ENCODE data around the gene LYST.
"Not testable (repeated sequence)": the region's sequence is repeated elsewhere in the genome, so short reads cannot be mapped to it uniquely, and the experiment has no call there.

Gene LYST

DNA sequence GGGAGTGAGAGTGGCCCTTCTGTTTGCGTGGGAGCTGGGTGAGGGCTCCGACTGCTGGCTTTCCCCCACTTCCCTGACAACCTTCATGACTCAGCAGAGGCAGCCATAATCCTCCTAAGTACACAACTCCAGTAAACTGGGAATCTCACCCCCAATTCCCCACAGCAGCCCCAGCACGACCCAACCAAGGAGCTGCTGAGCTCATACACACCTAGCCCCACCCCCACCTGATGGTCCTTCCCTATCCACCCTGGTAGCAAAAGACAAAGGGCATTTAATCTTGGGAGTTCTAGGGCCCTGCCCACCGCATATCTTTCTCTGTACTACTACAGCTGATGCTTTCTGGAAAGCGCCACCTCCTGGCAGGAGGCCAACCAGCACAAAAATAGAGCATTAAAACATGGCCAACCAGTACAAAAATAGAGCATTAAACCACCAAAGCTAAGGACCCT lies 21.0 kb downstream of the LYST start:
- CTCF ChIA-PET, result interaction anchor here (1.0 to 7.8 kb wide), 8 partner anchors 8 to 332 kb away, joined by 3 to 95 read pairs (median 8); no protein-coding TSS in a partner anchor
- TF ChIP-seq, protein P1, sequence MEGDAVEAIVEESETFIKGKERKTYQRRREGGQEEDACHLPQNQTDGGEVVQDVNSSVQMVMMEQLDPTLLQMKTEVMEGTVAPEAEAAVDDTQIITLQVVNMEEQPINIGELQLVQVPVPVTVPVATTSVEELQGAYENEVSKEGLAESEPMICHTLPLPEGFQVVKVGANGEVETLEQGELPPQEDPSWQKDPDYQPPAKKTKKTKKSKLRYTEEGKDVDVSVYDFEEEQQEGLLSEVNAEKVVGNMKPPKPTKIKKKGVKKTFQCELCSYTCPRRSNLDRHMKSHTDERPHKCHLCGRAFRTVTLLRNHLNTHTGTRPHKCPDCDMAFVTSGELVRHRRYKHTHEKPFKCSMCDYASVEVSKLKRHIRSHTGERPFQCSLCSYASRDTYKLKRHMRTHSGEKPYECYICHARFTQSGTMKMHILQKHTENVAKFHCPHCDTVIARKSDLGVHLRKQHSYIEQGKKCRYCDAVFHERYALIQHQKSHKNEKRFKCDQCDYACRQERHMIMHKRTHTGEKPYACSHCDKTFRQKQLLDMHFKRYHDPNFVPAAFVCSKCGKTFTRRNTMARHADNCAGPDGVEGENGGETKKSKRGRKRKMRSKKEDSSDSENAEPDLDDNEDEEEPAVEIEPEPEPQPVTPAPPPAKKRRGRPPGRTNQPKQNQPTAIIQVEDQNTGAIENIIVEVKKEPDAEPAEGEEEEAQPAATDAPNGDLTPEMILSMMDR (IDR thresholded peaks at IDR 0.05; ENCODE audit: control extremely low read depth, extremely low read depth, low read depth, missing control alignments), result peak; percentile 15
- DNase-seq (ENCODE audit: extremely low spot score); POLR2A ChIA-PET: not testable (repeated sequence)

DNA sequence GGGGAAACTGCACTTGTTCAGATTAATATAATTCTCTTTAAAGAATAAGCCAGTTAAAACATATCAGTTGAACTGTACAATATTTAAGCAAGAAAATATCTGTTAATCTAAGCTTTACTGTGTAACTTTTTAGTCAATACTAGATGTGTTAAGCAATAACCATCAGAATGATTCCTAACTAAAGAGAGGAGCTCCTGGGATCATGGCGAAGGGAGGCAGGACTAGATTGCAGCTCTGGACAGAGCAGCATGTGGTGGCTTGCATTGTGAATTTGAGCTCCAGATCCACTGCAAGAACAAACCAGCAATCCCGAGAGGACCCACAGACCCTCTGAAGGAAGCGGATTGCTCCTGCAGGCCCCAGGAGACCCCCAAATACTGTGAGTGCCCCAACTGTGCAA lies 21.9 kb downstream of the LYST start:
- TF ChIP-seq, protein P1 (IDR thresholded peaks at IDR 0.05; ENCODE audit: control extremely low read depth, extremely low read depth, low read depth, missing control alignments), result no peak
- DNase-seq (ENCODE audit: extremely low spot score), result no peak
- ChIA-PET CTCF (interaction anchor here (0.6 to 7.8 kb wide), 9 partner anchors 9 to 331 kb away, joined by 3 to 95 read pairs (median 7); no protein-coding TSS in a partner anchor), POLR2A (no interaction called here)

DNA sequence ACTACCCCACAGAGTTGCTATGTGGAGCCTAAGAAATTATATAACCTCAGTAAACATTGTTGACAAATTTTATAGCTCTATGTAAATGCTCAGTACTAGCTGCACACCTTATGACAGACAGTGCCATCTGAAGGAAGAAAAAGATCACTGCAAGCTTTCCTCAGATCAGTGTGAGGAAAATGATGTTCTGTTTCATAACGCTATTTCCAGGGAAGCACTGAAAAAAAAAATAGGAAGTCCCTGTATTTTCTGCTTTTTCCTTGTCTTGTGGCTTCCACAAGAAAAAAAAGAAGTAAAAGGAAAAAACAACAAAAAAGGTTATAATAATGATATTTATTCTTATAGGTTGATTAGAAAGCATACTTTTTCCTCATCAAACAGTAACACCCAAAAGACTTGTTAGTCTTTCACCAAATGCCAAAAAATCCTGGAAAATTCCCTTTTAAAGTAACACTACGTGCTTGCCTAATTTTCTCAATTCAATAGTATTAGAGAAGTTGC lies 23.2 kb downstream of the LYST start:
- CTCF ChIA-PET, result interaction anchor here (0.7 to 7.8 kb wide), 37 partner anchors 10 to 427 kb away, joined by 3 to 95 read pairs (median 5); partner anchors contain the start of gene B3GALNT2
- peak; percentile 34 for DNase-seq (ENCODE audit: extremely low spot score)
- TF ChIP-seq, protein P1 (IDR thresholded peaks at IDR 0.05; ENCODE audit: control extremely low read depth, extremely low read depth, low read depth, missing control alignments), result peak; percentile 73
- POLR2A ChIA-PET, result no interaction called here

DNA sequence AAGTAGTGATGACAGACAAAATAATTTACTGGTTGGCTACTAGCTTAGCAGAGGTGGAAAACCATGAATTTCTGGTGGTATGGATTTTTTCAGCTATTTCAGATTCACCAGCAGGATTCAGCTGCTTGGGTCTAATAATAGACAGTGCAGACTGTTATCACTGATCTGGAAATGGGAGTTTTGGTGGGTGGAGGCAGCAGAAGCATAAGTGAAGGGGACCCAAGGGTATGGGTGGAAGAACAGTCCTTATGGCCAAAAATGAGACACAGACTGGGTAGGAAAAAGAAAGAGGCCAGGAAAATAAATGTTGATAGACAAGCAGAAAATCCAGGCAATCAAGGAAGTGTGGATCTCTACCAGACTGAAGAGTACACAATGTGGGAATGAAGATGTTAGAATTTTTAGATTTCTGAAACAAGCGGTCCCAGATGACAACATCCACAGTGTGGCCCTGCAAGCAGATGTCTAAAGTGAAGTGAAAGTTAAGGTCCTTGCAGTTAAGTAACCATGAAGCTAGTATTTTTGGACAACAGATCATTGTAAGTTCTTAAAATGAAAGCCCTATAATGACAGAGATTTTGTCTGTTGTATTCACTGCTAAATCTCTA lies 24.7 kb downstream of the LYST start:
- POLR2A ChIA-PET, result no interaction called here
- CTCF ChIA-PET, result interaction anchor here (0.7 to 7.8 kb wide), 26 partner anchors 9 to 338 kb away, joined by 3 to 95 read pairs (median 6); partner anchors contain the start of gene B3GALNT2
- TF ChIP-seq, protein P1 (IDR thresholded peaks at IDR 0.05; ENCODE audit: control extremely low read depth, extremely low read depth, low read depth, missing control alignments), result no peak

DNA sequence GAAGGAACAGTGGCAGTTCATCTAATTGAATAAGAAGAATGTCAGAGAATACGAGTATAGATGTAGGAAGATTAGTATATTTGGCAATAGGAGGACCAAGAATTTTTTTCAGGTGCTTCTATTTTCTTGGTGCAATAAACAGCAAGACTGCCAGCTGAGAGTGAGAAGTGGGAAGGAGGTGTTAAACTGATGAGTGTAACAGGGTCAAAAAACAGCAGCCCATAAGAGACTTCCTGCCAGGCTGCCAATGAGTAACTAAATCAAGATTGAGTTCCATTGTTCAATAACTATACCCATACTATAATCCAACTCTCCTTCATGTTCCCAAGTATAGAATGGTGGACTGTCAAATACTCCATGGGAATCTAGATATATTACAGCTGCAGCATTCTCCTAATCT lies 28.7 kb downstream of the LYST start:
- TF ChIP-seq, protein P1 (IDR thresholded peaks at IDR 0.05; ENCODE audit: control extremely low read depth, extremely low read depth, low read depth, missing control alignments), result no peak
- ChIA-PET CTCF (interaction anchor here (1.2 to 11.3 kb wide), 4 partner anchors 7 to 134 kb away, joined by 3 to 95 read pairs (median 9); no protein-coding TSS in a partner anchor), POLR2A (no interaction called here)

More for the DNA sequence above, 24.7 kb downstream of the LYST start:
- DNase-seq (ENCODE audit: extremely low spot score), result peak; percentile 35

DNA sequence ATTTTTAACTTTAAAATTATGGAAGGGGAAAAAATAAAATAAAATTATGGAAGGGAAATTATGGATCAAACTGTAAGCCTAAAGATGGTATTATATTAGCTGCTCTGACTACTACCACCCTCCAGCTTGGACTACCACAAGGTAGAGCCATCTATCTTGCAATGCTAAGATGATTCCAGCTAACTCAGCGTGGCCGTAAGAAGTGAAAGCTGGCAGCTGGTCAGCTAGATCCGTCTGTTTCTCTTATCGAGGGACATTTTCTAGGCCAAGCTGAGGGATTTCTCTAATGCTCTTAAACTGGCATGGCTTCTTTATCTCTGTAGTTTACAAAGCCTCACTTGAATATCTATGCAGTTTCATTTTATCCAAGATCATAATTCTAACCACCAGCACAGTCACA lies 31.5 kb downstream of the LYST start:
- ChIA-PET CTCF (interaction anchor here (1.0 to 11.3 kb wide), 4 partner anchors 10 to 330 kb away, joined by 3 to 95 read pairs (median 3); no protein-coding TSS in a partner anchor), POLR2A (no interaction called here)
- no peak for DNase-seq (ENCODE audit: extremely low spot score)
- TF ChIP-seq, protein P1 (IDR thresholded peaks at IDR 0.05; ENCODE audit: control extremely low read depth, extremely low read depth, low read depth, missing control alignments), result no peak

More for the DNA sequence above, 28.7 kb downstream of the LYST start:
- DNase-seq (ENCODE audit: extremely low spot score), result no peak

Data from GM10248 (cell line).